AG08395 (cell line): ENCODE data around the gene DRC7.
"Not testable (repeated sequence)": the region's sequence is repeated elsewhere in the genome, so short reads cannot be mapped to it uniquely, and the experiment has no call there.

ENCODE experiments used
- DNase-seq: peaks from one replicate; pipeline ENCODE4 v3.0.0; 2012; ENCODE audit warnings: mixed read lengths, low spot score

The DRC7 gene

DNA sequence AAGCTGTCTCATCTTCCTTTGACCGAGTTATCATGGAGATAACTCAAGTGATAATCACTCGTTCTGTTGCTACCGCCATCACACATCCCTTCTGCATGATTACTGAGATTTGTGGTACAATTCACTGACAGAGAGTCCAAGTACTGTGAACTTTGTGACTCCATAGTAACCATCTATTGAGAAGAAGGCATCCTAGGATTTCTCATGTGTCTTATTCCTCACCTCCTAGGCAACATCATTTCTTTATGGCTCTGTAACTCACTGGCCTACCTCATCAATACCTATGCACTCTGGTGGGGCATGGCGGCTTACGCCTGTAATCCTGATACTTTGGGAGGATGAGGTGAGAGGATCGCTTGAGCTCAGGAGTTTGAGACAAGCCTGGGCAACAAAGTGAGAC, 19.4 kb downstream of the DRC7 start:
- no peak for DNase-seq

DNA sequence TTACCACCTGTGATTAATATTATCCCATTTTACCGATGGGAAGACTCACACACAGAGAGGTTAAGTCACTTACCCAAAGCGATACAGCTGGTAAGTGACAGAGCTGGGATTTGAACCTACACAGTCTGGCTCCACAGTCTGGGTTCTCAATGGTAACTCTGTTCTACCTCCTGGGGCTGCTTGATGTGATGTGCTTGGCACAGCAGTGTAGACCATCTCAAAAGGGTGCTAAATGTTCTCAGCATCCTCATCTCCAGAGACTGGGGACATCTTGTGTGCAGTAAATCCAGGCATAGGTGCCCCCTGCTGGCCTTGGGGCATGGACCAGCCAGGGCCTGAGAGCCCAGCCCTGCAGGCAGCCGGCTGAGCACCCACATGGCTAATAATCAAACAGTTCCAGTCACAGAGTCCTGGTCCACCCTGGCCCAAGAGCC, 25.6 kb downstream of the DRC7 start:
- peak; percentile 67 for DNase-seq

DNA sequence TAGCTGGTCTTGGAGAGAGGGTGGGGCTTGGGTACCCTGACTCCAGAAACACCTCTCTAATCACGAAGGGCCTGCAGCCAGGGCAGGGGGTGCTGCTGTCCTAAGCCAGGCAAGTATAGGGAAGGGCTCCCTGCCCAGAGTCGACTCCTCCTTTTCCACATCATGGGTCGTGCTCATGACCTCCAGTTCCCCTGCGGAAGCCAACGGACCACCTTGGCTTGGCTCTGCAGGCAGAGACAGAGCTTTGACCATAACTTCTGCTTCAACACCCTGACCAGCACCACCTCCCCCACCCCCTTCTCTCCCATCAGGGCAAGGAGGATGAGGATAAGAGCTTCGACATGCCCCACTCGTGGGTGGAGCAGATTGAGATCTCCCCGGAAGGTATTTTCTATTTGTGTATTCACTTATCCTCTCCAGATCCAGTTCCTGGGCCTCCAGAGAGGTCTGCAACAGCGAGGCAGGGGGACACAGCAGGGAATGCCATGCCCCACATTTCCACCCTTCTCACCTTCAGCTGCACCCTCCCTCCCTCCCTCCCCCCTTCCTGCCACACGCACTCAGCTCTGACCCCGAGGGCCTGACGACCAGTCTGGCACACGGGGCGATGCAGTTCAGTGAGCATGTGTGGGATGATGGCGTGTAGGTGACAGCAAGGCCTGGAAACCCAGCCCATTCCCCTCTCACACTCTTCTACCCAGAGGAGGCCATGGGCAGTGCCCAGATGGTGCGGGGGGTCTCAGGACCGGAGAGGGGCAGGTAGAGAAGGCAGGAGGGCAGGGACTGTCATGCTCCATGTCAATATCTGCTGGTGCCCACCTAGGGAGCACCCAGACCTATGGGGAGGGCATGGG, 27.0 kb downstream of the DRC7 start:
- DNase-seq = no peak

DNA sequence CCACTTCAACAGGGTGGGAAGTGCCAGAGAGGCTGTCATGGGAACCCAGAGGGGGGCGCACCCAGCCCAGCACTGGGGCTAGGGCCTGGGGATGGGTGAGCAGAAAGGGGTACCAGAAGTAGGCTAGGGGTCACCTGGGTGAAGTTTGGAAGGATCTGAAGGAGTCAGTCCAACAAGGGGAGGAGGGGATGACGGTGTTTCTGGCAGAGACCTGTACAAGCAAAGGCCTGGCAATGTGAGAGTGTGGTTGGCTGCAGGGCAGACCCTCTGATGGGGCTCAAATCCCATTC, 27.5 kb downstream of the DRC7 start:
- no peak for DNase-seq

DNA sequence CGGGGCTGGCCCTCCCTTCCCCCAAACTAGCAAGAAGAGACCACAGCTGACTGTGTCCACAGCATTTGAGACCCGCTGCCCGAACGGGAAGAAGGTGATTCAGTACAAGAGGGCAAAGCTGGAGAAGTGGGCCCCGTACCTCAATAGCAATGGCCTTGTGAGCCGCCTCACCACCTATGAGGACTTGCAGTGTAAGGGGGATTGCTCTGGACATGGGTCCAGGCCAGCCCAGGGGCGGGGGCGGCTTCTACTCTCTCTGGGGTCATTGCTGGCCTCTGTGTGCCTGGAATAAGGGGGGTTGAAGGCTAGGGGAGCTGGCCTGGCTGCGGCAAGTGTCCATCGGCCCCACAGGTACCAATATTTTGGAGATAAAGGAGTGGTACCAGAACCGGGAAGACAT, 28.0 kb downstream of the DRC7 start:
- no peak for DNase-seq

DNA sequence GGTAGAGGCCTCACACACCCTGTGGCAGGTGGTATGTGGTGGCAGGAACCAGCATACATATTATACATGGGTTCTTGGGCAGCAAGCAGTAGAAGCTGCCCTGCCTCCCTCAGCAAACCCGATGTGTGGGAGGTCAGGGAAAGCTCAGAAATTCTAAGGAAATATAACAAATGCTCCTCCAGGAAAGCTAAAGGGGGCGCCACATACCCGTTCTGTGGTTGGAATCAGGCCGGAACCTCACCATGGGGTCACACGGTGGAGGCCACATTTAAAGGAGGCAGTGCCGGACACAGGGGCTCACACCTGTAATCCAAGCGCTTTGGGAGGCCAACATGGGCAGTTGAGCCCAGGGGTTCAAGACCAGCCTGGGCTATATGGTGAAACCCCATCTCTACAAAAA, 28.6 kb downstream of the DRC7 start:
- no peak for DNase-seq

DNA sequence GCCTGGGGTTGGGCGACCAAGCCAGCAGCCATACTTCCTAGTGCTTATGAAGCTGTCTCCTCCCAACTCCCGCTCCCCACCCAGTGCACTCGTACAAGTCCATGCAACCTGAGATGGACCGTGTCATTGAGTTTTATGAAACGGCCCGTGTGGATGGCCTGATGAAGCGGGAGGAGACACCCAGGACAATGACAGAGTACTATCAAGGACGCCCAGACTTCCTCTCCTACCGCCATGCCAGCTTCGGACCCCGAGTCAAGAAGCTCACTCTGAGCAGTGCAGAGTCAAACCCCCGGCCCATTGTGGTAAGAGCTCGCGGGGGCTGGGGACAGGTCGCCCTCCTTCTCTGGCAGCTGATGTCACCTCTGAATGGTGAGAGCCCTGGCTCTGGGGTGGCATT, 29.9 kb downstream of the DRC7 start:
- DNase-seq = no peak

DNA sequence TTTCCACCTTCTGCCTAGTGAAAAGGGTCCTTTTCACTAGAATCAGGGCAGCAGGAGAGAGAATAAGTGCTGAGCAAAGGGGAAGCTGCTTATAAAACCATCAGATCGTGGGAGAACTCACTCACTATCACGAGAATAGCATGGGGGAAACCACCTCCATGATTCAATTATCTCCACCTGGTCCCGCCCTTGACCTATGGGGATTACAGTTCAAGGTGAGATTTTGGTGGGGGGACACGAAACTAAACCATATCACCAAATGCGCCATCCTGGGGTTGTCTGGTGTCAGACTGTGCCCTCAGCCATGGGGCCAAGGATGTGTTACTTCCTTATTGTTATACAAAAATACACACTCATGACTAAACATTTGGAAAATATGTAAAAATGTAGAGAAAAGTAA, 30.5 kb downstream of the DRC7 start:
- DNase-seq = no peak

DNA sequence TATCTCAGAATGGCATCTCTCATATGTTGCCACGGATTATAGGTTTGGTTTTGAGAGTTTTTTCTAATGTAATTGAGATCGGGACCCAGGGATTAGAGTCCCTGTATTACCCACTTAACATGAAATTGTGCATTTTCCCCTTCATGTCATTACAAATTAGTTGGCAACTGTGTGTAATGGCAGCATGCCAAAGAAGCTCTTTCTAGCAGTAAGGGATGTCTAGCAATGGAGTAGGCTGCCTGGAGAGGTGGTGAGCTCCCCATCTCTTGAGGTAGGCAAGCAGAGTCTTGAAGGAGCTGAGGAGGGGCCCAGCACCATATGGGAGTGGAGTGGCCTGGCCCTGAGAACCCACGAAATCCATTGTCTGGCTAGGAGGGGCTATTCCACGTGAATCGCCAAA, 30.9 kb downstream of the DRC7 start:
- DNase-seq = no peak

DNA sequence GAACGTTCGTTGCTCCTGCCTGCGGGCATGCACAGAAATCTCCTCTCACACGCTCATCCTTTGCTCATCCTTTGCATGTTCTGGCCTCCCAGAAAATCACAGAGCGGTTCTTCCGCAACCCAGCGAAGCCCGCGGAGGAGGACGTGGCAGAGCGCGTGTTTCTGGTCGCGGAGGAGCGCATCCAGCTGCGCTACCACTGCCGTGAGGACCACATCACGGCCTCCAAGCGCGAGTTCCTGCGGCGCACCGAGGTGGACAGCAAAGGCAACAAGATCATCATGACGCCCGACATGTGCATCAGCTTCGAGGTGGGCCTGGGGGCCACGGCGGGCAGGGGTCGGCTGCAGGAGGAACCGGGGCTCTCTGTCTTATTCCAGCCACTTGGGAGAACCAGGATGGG, 31.4 kb downstream of the DRC7 start:
- no peak for DNase-seq

DNA sequence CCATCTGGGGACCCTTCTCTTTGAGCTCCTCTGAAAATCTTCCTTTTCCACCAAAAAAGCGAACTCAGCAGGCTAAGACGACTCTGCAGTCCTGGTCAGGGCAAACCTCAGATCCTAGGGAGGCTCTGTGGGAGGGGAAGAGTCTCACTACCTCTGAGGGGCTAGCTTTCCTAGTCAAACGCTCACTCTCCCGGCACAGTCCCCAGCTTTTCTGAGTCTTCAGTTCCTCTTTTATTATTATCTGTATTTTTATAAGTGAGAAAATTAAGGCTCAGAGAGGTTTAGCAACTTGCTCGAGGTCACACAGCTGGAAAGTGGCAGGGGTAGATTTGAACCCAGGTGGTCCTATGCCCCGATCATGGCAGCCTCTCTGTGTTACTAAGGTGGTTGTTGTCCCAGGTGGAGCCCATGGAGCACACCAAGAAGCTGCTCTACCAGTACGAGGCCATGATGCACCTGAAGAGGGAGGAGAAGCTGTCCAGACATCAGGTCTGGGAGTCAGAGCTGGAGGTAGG, 31.9 kb downstream of the DRC7 start:
- DNase-seq = no peak

DNA sequence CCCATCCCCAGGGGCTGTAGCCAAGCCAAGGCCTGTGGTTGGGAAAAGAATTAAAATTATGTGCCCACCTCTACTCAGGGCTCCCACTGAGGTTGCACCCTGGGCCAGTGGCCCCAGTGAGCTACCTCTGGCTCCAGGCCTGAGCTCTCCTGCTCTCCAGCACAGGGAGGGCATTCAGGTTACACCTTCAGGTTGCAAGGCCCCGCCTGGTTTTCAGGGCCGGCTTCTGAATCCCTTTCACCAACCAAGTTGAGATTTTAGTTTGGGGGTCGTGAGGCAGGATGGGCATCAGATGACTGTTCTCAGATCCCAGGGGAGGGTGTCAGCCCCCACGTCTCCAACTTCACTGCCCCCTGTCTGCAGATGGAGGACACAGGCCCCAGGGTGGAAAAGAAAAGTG, 33.0 kb downstream of the DRC7 start:
- DNase-seq = no peak

DNA sequence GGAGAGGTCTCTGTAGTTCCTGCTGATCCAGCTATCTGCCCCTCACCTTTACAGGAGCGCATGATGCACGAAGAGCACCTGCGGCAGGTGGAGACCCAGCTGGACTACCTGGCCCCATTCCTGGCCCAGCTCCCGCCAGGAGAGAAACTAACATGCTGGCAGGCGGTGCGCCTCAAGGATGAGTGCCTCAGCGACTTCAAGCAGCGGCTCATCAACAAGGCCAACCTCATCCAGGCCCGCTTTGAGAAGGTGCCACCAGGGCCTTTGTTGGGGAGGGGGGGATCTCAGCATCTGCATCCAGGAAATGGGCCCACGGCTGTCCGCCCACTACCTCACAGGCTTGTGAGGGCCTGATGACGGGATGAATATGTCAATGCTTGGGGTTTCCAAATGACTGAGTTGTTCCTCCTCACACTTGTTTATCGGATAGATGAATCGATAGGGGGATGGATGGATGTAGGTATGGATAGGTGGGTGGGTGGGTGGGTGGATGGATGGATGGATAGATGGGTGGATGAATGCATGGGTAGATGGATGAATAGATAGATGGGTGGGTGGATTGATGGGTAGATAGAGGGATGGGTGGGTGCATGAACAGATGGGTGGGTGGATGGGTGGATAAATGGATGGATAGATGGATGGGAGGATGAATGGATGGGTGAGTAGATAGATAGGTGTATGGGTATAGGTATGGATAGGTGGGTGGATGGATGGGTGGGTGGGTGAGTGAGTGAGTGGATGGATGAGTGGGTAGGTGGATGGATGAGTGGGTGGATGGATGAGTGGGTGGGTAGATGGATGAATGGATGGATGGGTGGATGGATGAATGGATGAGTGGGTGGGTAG, 34.0 kb downstream of the DRC7 start:
- DNase-seq = no peak

DNA sequence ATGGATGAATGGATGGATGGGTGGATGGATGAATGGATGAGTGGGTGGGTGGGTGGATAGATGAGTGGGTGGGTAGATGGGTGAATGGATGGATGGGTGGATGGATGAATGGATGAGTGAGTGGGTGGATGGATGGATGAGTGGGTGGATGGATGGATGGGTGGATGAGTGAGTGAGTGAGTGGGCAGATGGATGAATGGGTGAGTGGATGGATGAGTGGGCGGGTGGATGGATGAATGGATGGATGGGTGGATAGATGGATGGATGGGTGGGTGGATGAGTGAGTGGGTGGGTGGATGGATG, 34.5 kb downstream of the DRC7 start:
- no peak for DNase-seq

DNA sequence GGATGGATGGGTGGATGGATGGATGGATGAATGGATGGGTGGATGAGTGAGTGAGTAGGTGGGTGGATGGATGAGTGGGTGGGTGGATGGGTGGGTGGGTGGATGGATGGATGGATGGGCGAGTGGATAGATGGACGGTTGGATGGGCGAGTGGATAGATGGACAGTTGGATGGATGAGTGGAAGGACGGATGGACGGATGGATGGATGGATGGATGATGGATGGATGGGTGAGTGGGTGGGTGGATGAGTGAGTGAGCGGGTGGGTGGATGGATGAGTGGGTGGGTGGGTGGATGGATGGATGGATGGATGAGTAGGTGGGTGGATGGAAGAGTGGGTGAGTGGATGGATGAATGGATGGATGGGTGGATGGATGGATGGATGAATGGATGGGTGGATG, 35.2 kb downstream of the DRC7 start:
- DNase-seq = not testable (repeated sequence)

DNA sequence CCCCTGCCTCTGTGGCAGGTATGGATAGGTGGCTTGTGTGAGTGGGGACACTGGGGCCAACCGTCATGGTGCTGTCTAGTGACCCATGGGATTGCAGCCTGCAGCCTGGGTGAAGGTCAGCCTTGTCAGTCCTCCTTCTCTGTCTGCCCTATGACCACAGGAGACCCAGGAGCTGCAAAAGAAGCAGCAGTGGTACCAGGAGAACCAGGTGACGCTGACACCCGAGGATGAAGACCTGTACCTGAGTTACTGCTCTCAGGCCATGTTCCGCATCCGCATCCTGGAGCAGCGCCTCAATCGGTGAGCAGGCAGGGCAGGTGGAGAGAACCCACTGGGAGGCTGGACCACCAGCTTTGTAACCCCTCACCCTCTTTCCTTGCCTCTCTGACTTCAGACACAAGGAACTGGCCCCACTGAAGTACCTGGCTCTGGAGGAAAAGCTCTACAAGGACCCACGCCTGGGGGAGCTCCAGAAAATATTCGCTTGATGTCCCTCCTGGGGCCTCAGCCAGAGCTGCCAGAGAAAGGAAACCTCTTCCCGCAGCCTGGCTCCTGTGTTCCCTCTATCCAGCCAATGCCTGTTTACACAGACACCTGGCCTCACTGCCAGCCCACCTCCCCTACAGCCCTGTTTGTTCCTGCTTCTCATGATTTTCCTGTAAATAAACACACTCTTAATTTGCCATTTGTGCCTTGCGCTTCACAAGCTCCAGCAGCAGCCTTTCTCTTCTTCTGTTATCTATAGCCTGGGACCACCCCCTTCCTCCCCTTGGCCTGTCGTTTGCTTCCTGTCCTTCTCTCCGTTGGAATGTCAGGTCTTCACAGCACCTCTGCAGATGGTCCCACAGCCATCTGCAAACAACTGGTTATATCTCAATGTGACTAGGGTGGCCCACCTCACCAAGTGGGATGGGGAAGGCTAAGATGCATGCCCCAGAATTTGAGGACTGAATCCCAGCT, 36.4 kb downstream of the DRC7 start:
- DNase-seq = no peak

DNA sequence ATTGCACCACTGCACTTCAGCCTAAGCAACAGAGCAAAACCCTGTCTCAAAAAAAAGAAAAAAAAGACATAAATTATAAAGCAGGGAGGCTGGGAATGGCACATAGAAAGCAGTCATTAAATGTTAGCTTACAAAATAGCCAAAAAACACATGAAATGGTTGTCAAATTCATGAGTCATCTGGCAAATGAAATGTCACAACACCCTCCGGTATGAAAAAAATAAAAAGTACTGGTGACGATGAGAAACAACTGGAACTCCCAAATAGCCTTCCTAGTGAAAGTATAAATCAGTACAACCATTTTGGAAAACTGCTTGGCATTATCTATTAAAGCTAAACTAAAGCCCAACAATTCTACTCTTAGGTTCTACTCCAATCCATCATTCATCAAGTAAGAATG, 37.4 kb downstream of the DRC7 start:
- DNase-seq = peak; percentile 69

DNA sequence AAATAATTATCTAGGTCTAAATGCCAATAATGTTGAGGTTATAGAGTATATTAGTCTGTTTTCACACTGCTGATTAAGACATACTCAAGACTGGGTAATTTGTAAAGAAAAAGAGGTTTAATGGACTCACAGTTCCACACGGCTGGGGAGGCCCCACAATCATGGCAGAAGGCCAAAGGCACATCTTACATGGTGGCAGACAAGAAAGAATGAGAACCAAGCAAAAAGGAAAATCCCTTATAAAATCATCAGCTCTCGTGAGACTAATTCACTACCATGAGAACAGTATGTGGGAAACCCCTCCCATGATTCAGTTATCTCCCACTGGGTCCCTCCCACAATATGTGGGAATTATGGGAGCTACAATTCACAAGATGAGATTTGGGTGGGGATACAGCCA, 38.1 kb downstream of the DRC7 start:
- no peak for DNase-seq

DNA sequence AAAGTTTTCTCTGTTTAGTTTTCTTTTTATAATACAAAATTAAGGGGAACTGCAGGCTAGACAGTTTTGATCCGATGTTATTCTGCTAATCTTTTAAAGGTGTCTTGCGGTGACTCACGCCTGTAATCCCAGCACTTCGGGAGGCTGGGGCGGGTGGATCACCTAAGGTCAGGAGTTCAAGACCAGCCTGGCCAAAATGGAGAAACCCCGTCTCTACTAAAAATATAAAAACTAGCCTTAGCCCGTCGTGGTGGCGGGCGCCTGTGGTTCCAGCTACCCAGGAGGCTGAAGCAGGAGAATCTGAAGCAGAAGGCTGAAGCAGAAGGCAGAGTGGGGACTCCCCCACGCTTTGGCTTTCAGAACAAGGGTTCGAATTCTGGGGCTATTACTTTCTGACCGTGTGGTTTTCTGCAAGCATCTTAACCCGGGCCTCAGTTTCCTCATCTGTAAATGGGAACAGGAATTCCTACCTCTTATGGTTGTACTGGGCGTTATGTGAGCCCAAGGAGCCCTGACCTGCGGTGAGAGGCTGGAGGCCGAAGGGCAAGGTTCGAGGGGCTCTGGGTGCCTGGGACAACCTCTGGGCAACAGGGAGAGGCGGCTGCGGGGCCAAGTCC, 39.8 kb downstream of the DRC7 start:
- DNase-seq = no peak

DNA sequence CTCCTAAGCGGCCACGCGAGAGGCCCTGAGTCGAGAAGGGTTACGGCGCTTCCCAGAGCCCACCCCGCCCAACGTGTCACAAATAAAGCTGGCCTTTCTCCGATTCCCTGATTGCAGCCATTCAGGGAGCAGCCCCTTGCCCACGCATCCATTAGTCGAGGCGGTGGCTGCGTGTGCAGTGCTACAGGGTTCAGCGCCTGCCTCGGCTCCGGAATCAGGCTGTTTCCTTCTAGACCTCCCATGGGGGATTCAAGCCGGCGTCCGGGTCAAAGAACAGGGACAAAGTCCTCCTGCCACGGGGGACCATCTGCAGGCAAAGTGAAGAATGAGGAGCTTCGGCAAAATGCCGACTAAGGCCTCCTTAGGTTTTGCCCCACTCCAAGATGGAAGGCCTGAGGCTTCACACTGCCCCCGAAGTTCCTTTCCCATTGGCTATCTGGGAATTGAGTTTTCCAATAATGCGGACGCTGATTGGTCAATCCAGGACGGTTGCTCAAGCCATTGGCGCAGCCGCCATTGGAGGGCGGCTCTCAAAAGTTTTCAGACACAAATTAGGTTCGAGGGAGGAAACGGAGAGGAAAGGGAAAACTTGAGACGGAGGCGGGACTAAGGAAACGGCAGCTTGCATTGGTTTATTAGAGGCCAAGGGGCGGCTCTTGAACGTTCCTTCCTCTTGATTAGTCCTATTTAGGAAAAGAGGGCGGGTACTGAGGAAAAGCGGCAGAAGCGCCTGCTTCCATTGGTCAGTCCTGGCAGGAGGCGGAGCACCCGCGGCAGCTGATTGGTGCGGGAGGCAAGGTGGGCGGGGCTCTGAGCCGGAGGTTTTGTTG, 40.5 kb downstream of the DRC7 start:
- peak; percentile 99 for DNase-seq
